GM12878 (cell line): ENCODE measurements around the gene TIFAB. TPM values are rescaled to one million over a fixed set of nuclear protein-coding genes. Genes with fewer than 3 reads are reported as not detected.

Experiments
- BMI1 ChIP-seq: fragments of 450-650 bp; IDR thresholded peaks from 2 replicates; pipeline ENCODE4 v1.6.1; 2016; ENCODE audit warnings: mild to moderate bottlenecking, moderate library complexity, borderline replicate concordance
- CEBPB ChIP-seq, 2 experiments: fragments of 150-350 bp in 1 of 2; IDR thresholded peaks; 2 replicates each; pipeline ENCODE4 v1.6.1; 2012 to 2014; ENCODE audit warnings: low read depth in 2 of 2, low read length in 2 of 2, borderline replicate concordance in 1 of 2, inconsistent platforms in 1 of 2
- CREM ChIP-seq: IDR thresholded peaks from 2 replicates; pipeline ENCODE4 v1.6.1; 2014; ENCODE audit warnings: antibody characterized with exemption, low read depth
- E4F1 ChIP-seq: fragments of 450-650 bp; IDR thresholded peaks from 2 replicates; pipeline ENCODE4 v1.6.1; 2018; ENCODE audit warnings: borderline replicate concordance, mild to moderate bottlenecking; ENCODE audit not compliant: partially characterized antibody
- EGR1 ChIP-seq, 2 experiments: IDR thresholded peaks; 1 replicate in 1 of 2; 2 replicates in 1 of 2; pipeline ENCODE4 v1.6.1; 2011 to 2012; ENCODE audit warnings: low read depth in 2 of 2, low read length in 2 of 2, borderline replicate concordance in 1 of 2, mild to moderate bottlenecking in 1 of 2, moderate library complexity in 1 of 2
- IRF3 ChIP-seq: fragments of 450-650 bp; IDR thresholded peaks from 2 replicates; pipeline ENCODE4 v1.6.1; 2014; ENCODE audit warnings: mild to moderate bottlenecking
- JUND ChIP-seq: IDR thresholded peaks from 2 replicates; pipeline ENCODE4 v1.6.1; 2012; ENCODE audit warnings: low read depth, mild to moderate bottlenecking, low read length, improper control_type of control experiment, moderate library complexity
- MEF2B ChIP-seq: fragments of 450-650 bp; IDR thresholded peaks from 2 replicates; pipeline ENCODE4 v1.6.1; 2018; ENCODE audit warnings: mild to moderate bottlenecking, moderate library complexity; ENCODE audit not compliant: partially characterized antibody, poor library complexity, severe bottlenecking
- NR2F1 ChIP-seq: fragments of 450-650 bp; conservative IDR thresholded peaks from 2 replicates; pipeline ENCODE4 v1.6.1; 2017; ENCODE audit warnings: mild to moderate bottlenecking
- RAD21 ChIP-seq: IDR thresholded peaks from 2 replicates; pipeline ENCODE4 v1.6.1; 2011; ENCODE audit warnings: mild to moderate bottlenecking, low read depth, low read length, moderate library complexity; ENCODE audit not compliant: insufficient read depth
- RAD51 ChIP-seq: fragments of 450-650 bp; IDR thresholded peaks from 2 replicates; pipeline ENCODE4 v1.6.1; 2016; ENCODE audit warnings: moderate library complexity, mild to moderate bottlenecking, inconsistent platforms
- RFX5 ChIP-seq: IDR thresholded peaks from 2 replicates; pipeline ENCODE4 v1.6.1; 2011; ENCODE audit warnings: low read depth, low read length, improper control_type of control experiment
- SREBF2 ChIP-seq: IDR thresholded peaks from 2 replicates; pipeline ENCODE4 v1.6.1; 2012; ENCODE audit warnings: mild to moderate bottlenecking, low read length
- SUPT20H ChIP-seq: IDR thresholded peaks from 2 replicates; pipeline ENCODE4 v1.6.1; 2011; ENCODE audit warnings: low read depth, mild to moderate bottlenecking, low read length, moderate library complexity, borderline replicate concordance; ENCODE audit not compliant: control insufficient read depth
- ZBED1 ChIP-seq: IDR thresholded peaks from 2 replicates; pipeline ENCODE4 v1.6.1; 2016; ENCODE audit warnings: borderline replicate concordance
- ZNF217 ChIP-seq: fragments of 450-650 bp; IDR thresholded peaks from 2 replicates; pipeline ENCODE4 v1.6.1; 2017; ENCODE audit warnings: antibody characterized with exemption, mild to moderate bottlenecking
- ZNF622 ChIP-seq: fragments of 450-650 bp; IDR thresholded peaks from 2 replicates; pipeline ENCODE4 v1.6.1; 2017; ENCODE audit warnings: mild to moderate bottlenecking, inconsistent platforms
- polyA plus RNA-seq, 11 experiments: library from polyadenylated mRNA; depleted of rRNA in 4 of 11; unstranded in 6 of 11; stranded (reverse) in 5 of 11; fragments of >200 nt; fragmentation: Nextera tagmentation in 4 of 11; fragmentation: Illumina TruSeq in 1 of 11; extraction: Ambion mirVana in 4 of 11; extraction: Trizol in 1 of 11; gene quantifications; 1 replicate in 1 of 11; 2 replicates in 10 of 11; pipeline versions ENCODE4 v1.2.1 to v1.2.3, GENCODE V29; 2011 to 2016; ENCODE audit warnings: inconsistent platforms in 2 of 11, missing spikeins in 2 of 11, low read depth in 1 of 11
- total RNA-seq, 4 experiments: library from RNA; depleted of rRNA in 3 of 4; stranded (reverse); fragments of >200 nt in 3 of 4; fragmentation: Illumina TruSeq in 1 of 4; extraction: Trizol in 1 of 4; gene quantifications; 2 replicates each; pipeline versions ENCODE4 v1.2.1 to v1.2.3, GENCODE V29; 2013 to 2021
- TF ChIP-seq, protein P1 (sequence below): fragments of 450-650 bp; conservative IDR thresholded peaks from 2 replicates; pipeline ENCODE4 v1.6.1; 2017; ENCODE audit warnings: mild to moderate bottlenecking, moderate library complexity
- TF ChIP-seq, protein P2 (sequence below): IDR thresholded peaks from 2 replicates; pipeline ENCODE4 v1.6.1; 2011; ENCODE audit warnings: borderline replicate concordance, low read depth, mild to moderate bottlenecking, moderate library complexity, low read length; ENCODE audit not compliant: insufficient read depth, poor library complexity, severe bottlenecking
- TF ChIP-seq, protein P3 (sequence below): fragments of 450-650 bp; IDR thresholded peaks from 2 replicates; pipeline ENCODE4 v1.6.1; 2017; ENCODE audit warnings: mild to moderate bottlenecking

The TIFAB gene
- total and polyA plus RNA-seq, 10 of the 15 experiments (the other 5 are each of a cell fraction or from before 2014, with no cell fraction given): not detected

GRCh38 chr5:135398855-135399793 lies 53.0 kb downstream of the TIFAB start, which contains the start of gene MACROH2A1 (continued):
- no peak for TF ChIP-seq IRF3
- no peak for TF ChIP-seq SREBF2
- TF ChIP-seq, protein P1, sequence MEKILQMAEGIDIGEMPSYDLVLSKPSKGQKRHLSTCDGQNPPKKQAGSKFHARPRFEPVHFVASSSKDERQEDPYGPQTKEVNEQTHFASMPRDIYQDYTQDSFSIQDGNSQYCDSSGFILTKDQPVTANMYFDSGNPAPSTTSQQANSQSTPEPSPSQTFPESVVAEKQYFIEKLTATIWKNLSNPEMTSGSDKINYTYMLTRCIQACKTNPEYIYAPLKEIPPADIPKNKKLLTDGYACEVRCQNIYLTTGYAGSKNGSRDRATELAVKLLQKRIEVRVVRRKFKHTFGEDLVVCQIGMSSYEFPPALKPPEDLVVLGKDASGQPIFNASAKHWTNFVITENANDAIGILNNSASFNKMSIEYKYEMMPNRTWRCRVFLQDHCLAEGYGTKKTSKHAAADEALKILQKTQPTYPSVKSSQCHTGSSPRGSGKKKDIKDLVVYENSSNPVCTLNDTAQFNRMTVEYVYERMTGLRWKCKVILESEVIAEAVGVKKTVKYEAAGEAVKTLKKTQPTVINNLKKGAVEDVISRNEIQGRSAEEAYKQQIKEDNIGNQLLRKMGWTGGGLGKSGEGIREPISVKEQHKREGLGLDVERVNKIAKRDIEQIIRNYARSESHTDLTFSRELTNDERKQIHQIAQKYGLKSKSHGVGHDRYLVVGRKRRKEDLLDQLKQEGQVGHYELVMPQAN: peak; percentile 78
- TF ChIP-seq, protein P2, sequence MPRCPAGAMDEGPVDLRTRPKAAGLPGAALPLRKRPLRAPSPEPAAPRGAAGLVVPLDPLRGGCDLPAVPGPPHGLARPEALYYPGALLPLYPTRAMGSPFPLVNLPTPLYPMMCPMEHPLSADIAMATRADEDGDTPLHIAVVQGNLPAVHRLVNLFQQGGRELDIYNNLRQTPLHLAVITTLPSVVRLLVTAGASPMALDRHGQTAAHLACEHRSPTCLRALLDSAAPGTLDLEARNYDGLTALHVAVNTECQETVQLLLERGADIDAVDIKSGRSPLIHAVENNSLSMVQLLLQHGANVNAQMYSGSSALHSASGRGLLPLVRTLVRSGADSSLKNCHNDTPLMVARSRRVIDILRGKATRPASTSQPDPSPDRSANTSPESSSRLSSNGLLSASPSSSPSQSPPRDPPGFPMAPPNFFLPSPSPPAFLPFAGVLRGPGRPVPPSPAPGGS: no peak
- peak; percentile 62 for TF ChIP-seq CREM
- no peak for TF ChIP-seq ZNF622
- no peak for TF ChIP-seq RAD51
- TF ChIP-seq EGR1 (IDR thresholded peaks at IDR 0.05; ENCODE audit: borderline replicate concordance in 1 of 2, low read depth in 2 of 2, low read length in 2 of 2): peak in 1 of 2 experiments; percentile 62; a peak in 1 of 3 replicates
- no peak for TF ChIP-seq MEF2B
- TF ChIP-seq CEBPB (IDR thresholded peaks at IDR 0.05; ENCODE audit: borderline replicate concordance in 1 of 2, low read depth in 2 of 2, low read length in 2 of 2): no peak
- TF ChIP-seq SUPT20H: no peak
- TF ChIP-seq ZBED1: no peak
- TF ChIP-seq ZNF217: no peak
- no peak for TF ChIP-seq BMI1
- TF ChIP-seq RAD21: no peak
- TF ChIP-seq RFX5: no peak
- TF ChIP-seq E4F1: no peak
- no peak for TF ChIP-seq JUND
- peak; percentile 98 for TF ChIP-seq NR2F1
- TF ChIP-seq, protein P3, sequence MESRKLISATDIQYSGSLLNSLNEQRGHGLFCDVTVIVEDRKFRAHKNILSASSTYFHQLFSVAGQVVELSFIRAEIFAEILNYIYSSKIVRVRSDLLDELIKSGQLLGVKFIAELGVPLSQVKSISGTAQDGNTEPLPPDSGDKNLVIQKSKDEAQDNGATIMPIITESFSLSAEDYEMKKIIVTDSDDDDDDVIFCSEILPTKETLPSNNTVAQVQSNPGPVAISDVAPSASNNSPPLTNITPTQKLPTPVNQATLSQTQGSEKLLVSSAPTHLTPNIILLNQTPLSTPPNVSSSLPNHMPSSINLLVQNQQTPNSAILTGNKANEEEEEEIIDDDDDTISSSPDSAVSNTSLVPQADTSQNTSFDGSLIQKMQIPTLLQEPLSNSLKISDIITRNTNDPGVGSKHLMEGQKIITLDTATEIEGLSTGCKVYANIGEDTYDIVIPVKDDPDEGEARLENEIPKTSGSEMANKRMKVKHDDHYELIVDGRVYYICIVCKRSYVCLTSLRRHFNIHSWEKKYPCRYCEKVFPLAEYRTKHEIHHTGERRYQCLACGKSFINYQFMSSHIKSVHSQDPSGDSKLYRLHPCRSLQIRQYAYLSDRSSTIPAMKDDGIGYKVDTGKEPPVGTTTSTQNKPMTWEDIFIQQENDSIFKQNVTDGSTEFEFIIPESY: no peak; the same call in 1 of the 2 replicates
